SK-N-MC (cell line): ENCODE results near the gene DSCAML1.
A peak's percentile ranks its signal among the peaks of the same experiment; 100 is the strongest.

Source experiments
- DNase-seq: peaks from one replicate; pipeline ENCODE4 v3.0.0-alpha.2; 2011; ENCODE audit warnings: low read depth, low spot score
- H3K27ac ChIP-seq: fragments of 200-600 bp; sonication (generic); 2 replicates; pipeline ENCODE4 v1.5.1; 2016; ENCODE audit warnings: mixed run types
- H3K36me3 ChIP-seq: fragments of 200-600 bp; sonication (generic); 2 replicates; pipeline ENCODE4 v1.6.1; 2017; ENCODE audit warnings: antibody characterized with exemption, low read length, mixed read lengths; ENCODE audit not compliant: insufficient read depth
- H3K4me3 ChIP-seq: fragments of 200-600 bp; sonication (generic); 2 replicates; pipeline ENCODE4 v1.5.1; 2016
- H3K9ac ChIP-seq: fragments of 200-600 bp; sonication (generic); 2 replicates; pipeline ENCODE4 v1.8.0; 2017; ENCODE audit warnings: mixed run types, mixed read lengths; ENCODE audit not compliant: insufficient read length
- H3K9me3 ChIP-seq: fragments of 200-600 bp; sonication (generic); 2 replicates; pipeline ENCODE4 v1.6.1; 2017; ENCODE audit warnings: low read depth, mild to moderate bottlenecking, antibody characterized with exemption, low read length, moderate library complexity, mixed read lengths
- EZH2 ChIP-seq: fragments of 200-600 bp; sonication (generic); IDR thresholded peaks from one replicate; pipeline ENCODE4 v1.6.1; 2017; ENCODE audit warnings: antibody characterized with exemption
- FOXP2 ChIP-seq: optimal IDR thresholded peaks from 2 replicates; pipeline ENCODE3; 2011; ENCODE audit warnings: mild to moderate bottlenecking, moderate library complexity; ENCODE audit not compliant: insufficient read depth; ENCODE audit errors: extremely low read length, control extremely low read depth
- POLR2AphosphoS5 ChIP-seq: IDR thresholded peaks from 2 replicates; pipeline ENCODE4 v1.6.1; 2012; ENCODE audit warnings: mild to moderate bottlenecking, low read depth, low read length, borderline replicate concordance

Gene DSCAML1

GRCh38 chr11:117663414-117663813, 133.6 kb downstream of the DSCAML1 start:
- no peak for DNase-seq
- Histone ChIP-seq H3K36me3 (no peaks in the 10 kb centered on the region), H3K4me3 (no peak overlapping the region), H3K9me3 (no peaks in the 10 kb centered on the region), H3K9ac (no peak overlapping the region), H3K27ac (no peak overlapping the region)
- TF ChIP-seq POLR2AphosphoS5 (no peak), EZH2 (no peak), FOXP2 (no peak)

GRCh38 chr11:117662671-117663269, 134.2 kb downstream of the DSCAML1 start:
- no peak for DNase-seq
- no peak overlapping the region for H3K4me3 ChIP-seq
- no peaks in the 10 kb centered on the region for H3K9me3 ChIP-seq
- no peak overlapping the region for H3K27ac ChIP-seq
- H3K36me3 ChIP-seq: no peaks in the 10 kb centered on the region
- TF ChIP-seq EZH2: no peak
- TF ChIP-seq POLR2AphosphoS5: no peak
- no peak for TF ChIP-seq FOXP2
- H3K9ac ChIP-seq: no peak overlapping the region

GRCh38 chr11:117662255-117662654, 134.8 kb downstream of the DSCAML1 start:
- Histone ChIP-seq H3K4me3 (no peak overlapping the region), H3K27ac (no peak overlapping the region), H3K9me3 (no peaks in the 10 kb centered on the region), H3K9ac (no peak overlapping the region), H3K36me3 (no peaks in the 10 kb centered on the region)
- DNase-seq: no peak
- TF ChIP-seq POLR2AphosphoS5 (no peak), EZH2 (no peak), FOXP2 (no peak)

GRCh38 chr11:117658809-117659208, 138.2 kb downstream of the DSCAML1 start:
- no peak overlapping the region for H3K9ac ChIP-seq
- DNase-seq: no peak
- H3K4me3 ChIP-seq: no peak overlapping the region
- no peaks in the 10 kb centered on the region for H3K9me3 ChIP-seq
- no peak overlapping the region for H3K27ac ChIP-seq
- H3K36me3 ChIP-seq: no peaks in the 10 kb centered on the region
- TF ChIP-seq FOXP2 (no peak), POLR2AphosphoS5 (no peak), EZH2 (no peak)

GRCh38 chr11:117657794-117658193, 139.2 kb downstream of the DSCAML1 start:
- Histone ChIP-seq H3K9ac (no peak overlapping the region), H3K36me3 (no peaks in the 10 kb centered on the region), H3K27ac (no peak overlapping the region), H3K4me3 (no peak overlapping the region), H3K9me3 (no peaks in the 10 kb centered on the region)
- DNase-seq: no peak
- TF ChIP-seq EZH2: no peak
- no peak for TF ChIP-seq POLR2AphosphoS5

- no peaks in the 10 kb centered on the region for H3K36me3 ChIP-seq
- no peak overlapping the region for H3K4me3 ChIP-seq
- no peak overlapping the region for H3K9ac ChIP-seq
- peak; percentile 73 for TF ChIP-seq EZH2
- no peak for TF ChIP-seq POLR2AphosphoS5
- TF ChIP-seq FOXP2: no peak
- H3K27ac ChIP-seq: no peak overlapping the region
- DNase-seq: no peak
- H3K9me3 ChIP-seq: no peaks in the 10 kb centered on the region
Measured at GRCh38 chr11:117654281-117655255, 142.4 kb downstream of the DSCAML1 start.

GRCh38 chr11:117652521-117652920, 144.5 kb downstream of the DSCAML1 start:
- TF ChIP-seq FOXP2: no peak
- Histone ChIP-seq H3K27ac (no peak overlapping the region), H3K4me3 (no peak overlapping the region), H3K9ac (no peak overlapping the region), H3K36me3 (no peaks in the 10 kb centered on the region), H3K9me3 (no peaks in the 10 kb centered on the region)
- no peak for DNase-seq

GRCh38 chr11:117649296-117650055, 147.5 kb downstream of the DSCAML1 start:
- no peak for DNase-seq
- no peak overlapping the region for H3K4me3 ChIP-seq
- no peak for TF ChIP-seq POLR2AphosphoS5
- no peak for TF ChIP-seq FOXP2
- TF ChIP-seq EZH2: no peak
- H3K9ac ChIP-seq: no peak overlapping the region
- H3K36me3 ChIP-seq: no peaks in the 10 kb centered on the region
- no peak overlapping the region for H3K27ac ChIP-seq
- no peaks in the 10 kb centered on the region for H3K9me3 ChIP-seq
